Stimulated activated CD8-positive, alpha-beta memory T cell treated with anti-CD3 and anti-CD28 coated beads, Interleukin-15, amount 100 ng/mL, for 24 hours (primary cell): ENCODE measurements around the gene TTC39C.
"Not testable (repeated sequence)": the region's sequence is repeated elsewhere in the genome, so short reads cannot be mapped to it uniquely, and the experiment has no call there.

Experiments used
- DNase-seq: peaks from one replicate; pipeline ENCODE4 v3.0.0-alpha.2; 2020; ENCODE audit warnings: low read depth

Gene TTC39C

GRCh38 chr18:24018299-24018886 lies 3.8 kb downstream of the TTC39C start:
- DNase-seq: no peak

DNA sequence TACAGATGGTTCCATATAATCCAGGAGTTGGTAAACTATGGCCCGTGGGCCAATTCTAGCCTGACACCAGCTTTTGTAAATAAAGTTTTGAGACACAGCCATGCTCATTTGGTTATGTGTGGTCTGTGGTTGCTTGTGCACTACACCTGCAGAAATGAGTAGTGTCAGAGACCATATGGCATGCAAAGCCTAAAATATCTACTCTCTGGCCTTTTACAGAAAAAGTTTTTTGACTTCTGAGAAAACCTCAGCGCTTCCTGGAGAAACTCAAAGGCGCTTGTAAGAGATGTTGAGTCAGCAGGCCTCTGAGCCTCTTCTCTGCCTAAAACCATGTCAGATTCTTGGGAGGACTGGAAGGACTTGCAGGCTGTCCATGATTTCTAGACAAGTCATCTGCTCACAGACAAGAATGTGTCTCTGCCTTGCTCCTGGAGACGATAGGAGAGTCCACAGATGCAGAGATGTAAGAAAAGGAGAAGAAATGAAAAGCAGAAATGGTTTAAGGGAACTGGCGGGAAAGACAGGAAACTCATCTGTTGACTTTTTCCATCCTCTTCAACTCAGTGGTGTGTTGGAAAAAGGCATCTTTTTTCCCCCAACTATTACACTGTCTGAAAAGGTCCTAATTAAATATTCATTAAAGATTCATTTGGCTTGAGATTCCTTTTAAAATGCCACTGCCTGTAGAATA lies 5.2 kb downstream of the TTC39C start:
- DNase-seq: no peak

DNA sequence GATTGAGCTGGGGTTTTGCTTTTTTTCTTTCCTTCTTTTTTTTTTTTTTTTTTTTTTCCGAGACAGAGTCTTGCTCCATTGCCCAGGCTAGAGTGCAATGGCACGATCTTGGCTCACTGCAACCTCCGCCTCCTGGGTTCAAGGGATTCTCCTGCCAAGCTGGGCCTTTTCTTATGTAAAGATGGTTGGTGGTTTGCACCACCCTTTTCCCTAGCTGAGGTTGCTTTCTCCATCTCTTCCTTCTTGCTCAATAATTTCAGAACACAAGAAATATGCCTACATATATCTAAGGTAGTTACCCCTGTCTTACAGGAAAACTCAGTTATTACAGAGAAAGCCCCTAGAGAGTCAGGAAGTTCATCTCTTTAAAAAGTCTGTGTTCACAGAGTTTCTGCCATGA lies 7.0 kb downstream of the TTC39C start:
- no peak for DNase-seq

- no peak for DNase-seq
Measured at GRCh38 chr18:24022161-24022560, 7.6 kb downstream of the TTC39C start.

DNA sequence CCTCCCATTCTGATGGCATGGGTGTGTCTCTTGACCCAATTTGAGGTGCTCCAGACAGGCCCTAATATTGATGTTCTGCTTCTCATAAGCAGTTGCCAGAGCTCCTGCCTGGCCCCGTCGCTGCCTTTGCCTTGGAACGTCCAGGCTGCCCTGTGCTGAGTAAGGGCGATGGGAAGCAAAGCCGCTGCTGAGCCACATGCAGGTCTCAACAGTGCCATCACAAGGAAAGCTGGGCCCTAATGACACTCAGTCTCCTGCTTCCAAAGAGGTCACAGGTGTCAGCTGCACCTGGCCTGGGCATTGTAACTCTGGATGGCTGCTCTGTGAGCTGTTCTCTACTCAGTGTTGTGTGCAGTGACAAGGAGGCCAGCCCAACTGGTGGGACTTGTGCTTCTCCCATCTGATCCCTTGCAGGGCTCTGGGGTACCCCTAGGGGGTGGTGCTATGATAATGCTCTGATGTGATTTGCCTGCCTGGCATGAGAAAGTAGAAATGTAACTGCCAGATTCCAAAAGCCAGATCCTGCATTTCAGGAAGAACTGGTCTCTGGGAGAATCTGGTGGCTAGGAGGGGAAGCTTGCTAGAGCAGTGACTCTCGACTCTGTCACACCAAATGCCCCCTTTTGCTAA lies 8.7 kb downstream of the TTC39C start:
- DNase-seq: no peak

GRCh38 chr18:24024425-24024824 lies 9.9 kb downstream of the TTC39C start:
- DNase-seq: no peak

DNA sequence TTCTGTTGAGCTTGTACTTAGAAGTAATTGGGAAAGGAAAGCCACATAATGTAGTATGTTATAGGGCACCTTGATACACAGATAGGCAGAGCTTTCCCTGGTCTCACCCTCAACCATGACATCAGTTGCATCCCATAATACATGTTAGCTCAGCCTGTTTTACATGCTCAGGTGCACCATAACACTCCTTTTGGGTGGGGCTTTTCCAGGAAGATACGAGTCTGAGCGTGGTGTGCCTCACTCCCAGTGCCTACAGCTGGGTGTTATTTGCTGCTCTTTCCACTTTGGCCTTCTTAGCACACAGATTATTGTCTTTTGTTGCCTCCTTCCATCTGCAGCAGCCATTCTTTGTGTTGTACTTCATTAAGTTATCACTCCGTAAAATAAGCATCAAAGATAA lies 11.9 kb downstream of the TTC39C start:
- no peak for DNase-seq

GRCh38 chr18:24027156-24027827 lies 12.7 kb downstream of the TTC39C start:
- no peak for DNase-seq

DNA sequence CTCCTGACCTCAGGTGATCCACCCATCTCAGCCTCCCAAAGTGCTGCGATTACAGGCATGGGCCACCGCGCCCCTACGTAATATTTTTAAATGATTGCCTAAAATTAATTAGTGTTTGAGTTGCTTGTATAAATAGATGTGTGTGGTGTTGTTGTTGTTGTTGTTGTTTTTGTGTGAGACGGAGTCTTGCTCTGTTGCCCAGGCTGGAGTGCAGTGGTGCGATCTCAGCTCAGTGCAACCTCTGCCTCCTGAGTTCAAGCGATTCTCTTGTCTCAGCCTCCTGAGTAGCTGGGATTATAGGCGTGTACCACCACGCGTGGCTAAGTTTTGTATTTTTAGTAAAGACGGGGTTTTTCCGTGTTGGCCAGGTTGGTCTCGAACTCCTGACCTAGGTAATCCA lies 14.4 kb downstream of the TTC39C start:
- DNase-seq: not testable (repeated sequence)

- DNase-seq: no peak
Measured at GRCh38 chr18:24031318-24031717, 16.8 kb downstream of the TTC39C start.

DNA sequence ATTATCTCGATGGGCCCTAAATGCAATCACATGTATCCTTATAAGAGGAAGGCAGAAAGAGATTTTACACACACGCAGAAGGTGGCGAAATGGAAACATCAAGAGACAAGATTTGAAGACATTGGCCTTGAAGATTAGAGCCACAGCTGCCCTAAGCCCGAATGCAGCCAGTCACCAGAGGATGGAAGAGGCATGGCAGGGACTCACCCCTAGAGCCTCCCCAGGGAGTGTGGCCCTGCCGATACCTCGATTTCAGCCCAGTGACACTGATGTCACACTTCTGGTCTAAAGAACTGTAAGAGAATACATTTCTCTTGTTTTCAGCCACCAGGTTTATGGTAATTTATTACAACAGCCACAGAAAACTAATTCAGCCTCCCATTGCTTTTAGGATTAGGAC lies 17.4 kb downstream of the TTC39C start:
- DNase-seq: no peak

- no peak for DNase-seq
Measured at GRCh38 chr18:24033641-24034412, 19.3 kb downstream of the TTC39C start.

- no peak for DNase-seq
Measured at GRCh38 chr18:24035316-24035715, 20.8 kb downstream of the TTC39C start.

GRCh38 chr18:24039671-24040070 lies 25.1 kb downstream of the TTC39C start:
- DNase-seq: no peak

DNA sequence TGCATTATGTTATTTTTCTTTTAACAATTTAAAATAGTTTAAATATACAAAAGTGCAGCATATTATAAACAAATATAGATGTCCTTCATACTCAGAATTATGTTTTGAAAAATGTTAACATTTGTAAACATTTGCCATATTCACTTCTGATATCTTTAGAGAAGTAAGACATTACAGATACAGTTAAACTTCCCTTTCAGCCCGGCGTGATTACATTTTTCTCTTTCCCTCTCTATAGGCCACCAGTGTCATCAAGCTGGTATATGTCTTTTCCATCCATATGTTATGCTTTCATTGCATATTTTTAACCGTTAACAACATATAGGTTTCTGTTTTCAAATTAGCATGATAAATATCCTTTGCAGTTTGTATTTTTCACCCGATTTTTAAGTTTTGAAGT lies 27.1 kb downstream of the TTC39C start:
- DNase-seq: no peak

DNA sequence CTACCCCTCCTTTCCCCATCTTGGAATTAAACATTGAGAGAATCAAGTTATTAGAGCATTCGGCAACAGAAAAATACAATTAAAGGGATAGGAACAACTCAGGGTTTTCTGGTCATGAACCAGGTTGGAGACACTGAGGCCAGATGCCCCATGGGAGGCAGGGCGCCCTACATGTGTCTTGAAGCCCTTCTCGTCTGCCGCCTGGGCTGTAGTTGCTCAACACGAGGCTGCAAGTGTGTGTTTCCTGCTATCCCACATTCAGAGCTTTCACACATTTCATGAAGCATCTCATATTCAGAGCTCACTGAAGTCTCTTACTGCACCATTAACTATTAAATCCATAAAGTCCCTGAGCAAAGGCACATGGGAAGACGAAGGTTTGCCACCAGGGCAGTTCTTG lies 28.8 kb downstream of the TTC39C start:
- DNase-seq: no peak

DNA sequence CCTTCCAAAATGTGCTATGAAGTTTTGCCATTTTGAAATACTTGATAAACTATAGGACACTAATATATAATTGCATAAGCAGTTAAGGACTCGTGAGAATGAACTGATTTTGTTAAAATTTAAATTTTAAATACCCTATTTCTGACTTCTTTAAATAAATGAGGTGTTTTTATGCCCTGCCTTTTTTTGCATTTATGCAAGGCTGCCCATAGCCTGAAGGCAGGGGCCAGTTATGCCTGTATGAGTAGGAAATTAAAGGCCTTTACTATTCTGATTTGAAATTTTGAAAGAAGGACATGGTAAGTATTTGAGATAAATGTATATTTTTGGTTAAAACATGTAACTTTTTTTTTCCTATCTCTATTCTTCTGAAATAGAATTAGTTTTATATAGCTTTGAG lies 33.7 kb downstream of the TTC39C start:
- no peak for DNase-seq

GRCh38 chr18:24049142-24049541 lies 34.6 kb downstream of the TTC39C start:
- no peak for DNase-seq

DNA sequence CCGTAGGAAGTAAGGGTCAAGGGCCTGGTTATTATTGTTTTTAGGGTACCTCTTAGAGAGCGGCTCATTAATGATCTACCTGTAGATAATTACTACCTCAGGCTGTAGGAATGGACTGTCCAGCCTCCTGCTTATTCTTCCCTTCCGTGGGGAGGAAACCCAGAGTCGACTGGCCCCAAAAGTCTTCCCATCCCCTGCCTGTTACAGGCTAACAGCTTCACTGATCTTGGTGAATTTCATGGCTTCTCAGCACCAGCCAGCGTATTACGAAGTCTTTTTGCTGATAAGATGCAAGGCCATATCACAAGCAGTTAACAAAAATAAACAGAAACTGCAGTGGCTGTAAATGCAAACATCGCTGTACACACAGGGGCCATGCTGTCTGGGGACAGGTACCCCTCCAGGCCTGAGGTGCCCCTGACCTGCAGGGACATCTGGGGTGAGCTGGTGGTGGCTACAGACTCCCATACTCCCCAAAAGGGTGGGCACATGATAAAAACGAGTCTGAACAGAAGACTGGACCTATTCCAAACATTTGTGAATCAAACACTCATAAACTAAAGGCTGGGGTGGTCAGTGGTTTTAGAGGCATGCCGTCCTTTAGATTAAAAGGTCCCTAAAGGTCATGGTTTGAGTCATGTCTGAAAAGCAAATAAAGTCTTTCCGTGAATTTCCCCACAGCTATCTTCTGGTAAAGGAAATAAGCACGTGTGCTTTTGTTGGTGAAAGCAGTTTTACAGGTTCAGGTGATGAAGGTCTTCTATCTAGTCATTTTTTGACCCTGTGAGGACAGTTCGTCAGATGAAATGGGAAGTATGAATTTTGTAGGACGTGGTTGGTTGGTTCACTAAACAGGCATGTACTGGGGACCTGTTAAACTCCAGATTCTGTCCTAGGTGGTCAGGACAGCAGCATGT lies 36.7 kb downstream of the TTC39C start:
- DNase-seq: no peak

DNA sequence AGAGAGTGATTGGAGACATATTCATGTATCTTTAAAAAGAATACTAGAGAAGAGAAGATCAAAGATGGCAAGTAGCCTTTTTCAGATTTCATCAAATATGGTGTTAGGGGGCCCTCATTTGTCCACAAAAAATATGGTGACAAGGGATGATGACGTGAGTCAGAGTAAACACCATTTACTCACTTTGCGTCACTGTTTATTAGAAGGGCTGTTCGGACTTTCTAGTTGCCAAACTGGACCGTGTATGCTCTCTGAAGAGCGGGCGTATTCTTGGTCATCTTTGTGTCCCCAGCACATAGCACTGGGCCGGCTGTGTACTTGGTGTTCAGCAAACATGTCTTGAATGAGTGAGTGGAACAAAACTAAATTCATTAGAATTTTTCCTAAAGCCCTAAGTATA lies 37.5 kb downstream of the TTC39C start:
- DNase-seq: no peak

- DNase-seq: no peak
Measured at GRCh38 chr18:24053211-24053610, 38.7 kb downstream of the TTC39C start.
